Measurements from ENCODE around the gene CCM2. TPM values are rescaled to one million over a fixed set of nuclear protein-coding genes. Genes with fewer than 3 reads are reported as not detected.

CCM2 gene
- total RNA-seq = 83.8 and 89.0 TPM in 2 replicates

GRCh38 chr7:45000093-45001032, at the start of gene CCM2:
CCM2 (plus strand) TSS chr7:45000201; CDS start chr7:45000334, 133 bp downstream.
- peaks cover 58% of the 10 kb centered on the region for H3K4me1 Mint-ChIP-seq
- H3K4me3 Mint-ChIP-seq = peak within 1 kb of the TSS; percentile 95
- CTCF ChIA-PET = interaction anchor here (0.9 to 3.2 kb wide), 7 partner anchors 11 to 136 kb away, joined by 3 to 21 read pairs (median 8); no protein-coding TSS in a partner anchor

GRCh38 chr7:44953156-44953555, 46.8 kb upstream of the CCM2 start:
- TF ChIP-seq CTCF (IDR thresholded peaks at IDR 0.05) = no peak
- intact Hi-C loops (cut with micrococcal nuclease) = no loop called here
- DNase-seq = no peak
- Mint-ChIP-seq H3K4me3 (no peak overlapping the region), H3K4me1 (peaks cover 2% of the 10 kb centered on the region), H3K27ac (no peak overlapping the region), H3K27me3 (peaks cover 5% of the 10 kb centered on the region), H3K9me3 (no peaks in the 10 kb centered on the region), H3K36me3 (ENCODE audit: low read depth) (no peaks in the 10 kb centered on the region)
- ChIA-PET POLR2A (no interaction called here), CTCF (no interaction called here)
- ATAC-seq (ENCODE audit: low read depth) = no peak

More at GRCh38 chr7:45000093-45001032, at the start of gene CCM2:
- no peaks in the 10 kb centered on the region for H3K9me3 Mint-ChIP-seq
- TF ChIP-seq CTCF (IDR thresholded peaks at IDR 0.05) = no peak
- intact Hi-C loops (cut with micrococcal nuclease) = loop anchor here (1.0 to 5.0 kb wide), 7 partner anchors 21 to 136 kb away; partner anchors contain the start of genes PURB and TBRG4
- DNase-seq (no peak), ATAC-seq (ENCODE audit: low read depth) (no peak)
- H3K36me3 Mint-ChIP-seq (ENCODE audit: low read depth) = peaks cover 13% of the 10 kb centered on the region
- H3K27me3 Mint-ChIP-seq = no peaks in the 10 kb centered on the region
- POLR2A ChIA-PET = interaction anchor here (0.5 to 9.7 kb wide), 39 partner anchors 9 to 952 kb away, joined by 3 to 325 read pairs (median 5); partner anchors contain the start of genes DDX56, H2AZ2, MYO1G and PURB
- H3K27ac Mint-ChIP-seq = peak within 1 kb of the TSS; percentile 94

DNA sequence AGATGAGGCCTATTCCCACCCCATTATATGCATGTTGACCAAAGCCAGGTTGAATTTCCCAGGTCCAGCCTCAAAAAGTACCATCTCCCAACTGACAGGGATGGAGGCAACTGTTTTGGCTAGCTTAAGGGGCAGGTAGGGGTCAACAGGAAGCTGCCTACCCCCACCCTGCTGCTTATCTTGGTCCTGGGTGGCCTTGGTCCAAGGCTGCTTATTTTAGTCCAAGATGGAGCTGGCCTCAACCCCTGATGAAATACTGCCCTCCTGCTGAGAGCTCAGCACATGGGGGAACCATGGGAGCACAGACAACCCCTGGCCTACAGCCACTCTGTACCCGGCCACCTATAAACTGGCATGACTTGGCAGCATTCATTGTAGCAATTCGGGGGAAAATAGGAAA, 44.3 kb upstream of the CCM2 start:
- ATAC-seq (ENCODE audit: low read depth) = no peak
- Mint-ChIP-seq H3K27ac (no peak overlapping the region), H3K27me3 (no peaks in the 10 kb centered on the region), H3K4me1 (peaks cover 17% of the 10 kb centered on the region), H3K4me3 (no peak overlapping the region), H3K36me3 (ENCODE audit: low read depth) (peaks cover 3% of the 10 kb centered on the region), H3K9me3 (no peaks in the 10 kb centered on the region)
- CTCF ChIA-PET = no interaction called here
- TF ChIP-seq CTCF (IDR thresholded peaks at IDR 0.05) = no peak
- no peak for DNase-seq
- intact Hi-C loops (cut with micrococcal nuclease) = no loop called here
- POLR2A ChIA-PET = interaction anchor here (0.5 to 1.1 kb wide), 3 partner anchors 9 to 52 kb away, joined by 3 read pairs; no protein-coding TSS in a partner anchor

- DNase-seq (no peak), ATAC-seq (ENCODE audit: low read depth) (no peak)
- H3K9me3 Mint-ChIP-seq = no peaks in the 10 kb centered on the region
- CTCF ChIA-PET = no interaction called here
- H3K27me3 Mint-ChIP-seq = no peaks in the 10 kb centered on the region
- POLR2A ChIA-PET = interaction anchor here (0.5 to 1.1 kb wide), 3 partner anchors 12 to 52 kb away, joined by 3 read pairs; no protein-coding TSS in a partner anchor
- no peak overlapping the region for H3K27ac Mint-ChIP-seq
- intact Hi-C loops (cut with micrococcal nuclease) = no loop called here
- peaks cover 17% of the 10 kb centered on the region for H3K4me1 Mint-ChIP-seq
- TF ChIP-seq CTCF (IDR thresholded peaks at IDR 0.05) = no peak
- H3K36me3 Mint-ChIP-seq (ENCODE audit: low read depth) = peaks cover 3% of the 10 kb centered on the region
- no peak overlapping the region for H3K4me3 Mint-ChIP-seq
Measured at GRCh38 chr7:44956157-44956766, 43.7 kb upstream of the CCM2 start.

Data from activated B cell treated with CpG ODN at 0.5 μM for 24 hours (primary cell).